Mesothelial cell of epicardium (in vitro differentiated cells): ENCODE measurements around the gene KCNH8. TPM values are rescaled to one million over a fixed set of nuclear protein-coding genes. Genes with fewer than 3 reads are reported as not detected.
"Not testable (repeated sequence)": the region's sequence is repeated elsewhere in the genome, so short reads cannot be mapped to it uniquely, and the experiment has no call there.

Source experiments
- DNase-seq, 2 experiments: peaks; one replicate each; pipeline ENCODE4 v3.0.0; 2021; ENCODE audit warnings: low spot score in 2 of 2; ENCODE audit not compliant: unreplicated experiment in 2 of 2
- H3K27ac Mint-ChIP-seq: 2 replicates; pipeline ENCODE4 v1.8.0; 2021; ENCODE audit warnings: mixed read lengths
- H3K27me3 Mint-ChIP-seq: 2 replicates; pipeline ENCODE4 v1.8.0; 2021; ENCODE audit warnings: low read depth, mixed read lengths
- H3K36me3 Mint-ChIP-seq: 2 replicates; pipeline ENCODE4 v1.8.0; 2021; ENCODE audit warnings: mixed read lengths
- H3K4me1 Mint-ChIP-seq: 2 replicates; pipeline ENCODE4 v1.8.0; 2021; ENCODE audit warnings: mixed read lengths
- H3K4me3 Mint-ChIP-seq: 2 replicates; pipeline ENCODE4 v1.8.0; 2021; ENCODE audit warnings: mild to moderate bottlenecking, moderate library complexity, mixed read lengths
- H3K9me3 Mint-ChIP-seq: 2 replicates; pipeline ENCODE4 v1.8.0; 2021; ENCODE audit warnings: mixed read lengths
- CTCF ChIP-seq: fragments of 200-600 bp; sonication (generic); IDR thresholded peaks from one replicate; pipeline ENCODE4 v1.5.0; 2021; ENCODE audit warnings: antibody characterized with exemption; ENCODE audit not compliant: unreplicated experiment
- total RNA-seq: library from RNA; stranded (reverse); gene quantifications from 3 replicates; pipeline ENCODE4 v1.2.1, GENCODE V29; 2021

KCNH8 gene
- total RNA-seq, 1 donor from 2014 or later: 1.6 TPM

- Mint-ChIP-seq H3K27ac (no peak overlapping the region), H3K27me3 (no peaks in the 10 kb centered on the region), H3K36me3 (no peaks in the 10 kb centered on the region), H3K9me3 (peaks cover 4% of the 10 kb centered on the region), H3K4me1 (peaks cover 20% of the 10 kb centered on the region), H3K4me3 (no peak overlapping the region)
- no peak for DNase-seq
- no peak for TF ChIP-seq CTCF
These were observed 84.3 kb downstream of the KCNH8 start for GRCh38 chr3:19232566-19232965.

- H3K4me1 Mint-ChIP-seq: peaks cover 20% of the 10 kb centered on the region
- not testable (repeated sequence) for H3K27ac Mint-ChIP-seq, H3K27me3 Mint-ChIP-seq, H3K36me3 Mint-ChIP-seq, H3K9me3 Mint-ChIP-seq, DNase-seq, H3K4me3 Mint-ChIP-seq
These were observed 85.8 kb downstream of the KCNH8 start for GRCh38 chr3:19233882-19234784.

GRCh38 chr3:19248143-19248542, 99.8 kb downstream of the KCNH8 start:
- no peaks in the 10 kb centered on the region for H3K27me3 Mint-ChIP-seq
- H3K27ac Mint-ChIP-seq: no peak overlapping the region
- peaks cover 9% of the 10 kb centered on the region for H3K9me3 Mint-ChIP-seq
- DNase-seq: no peak
- TF ChIP-seq CTCF: no peak
- H3K36me3 Mint-ChIP-seq: no peaks in the 10 kb centered on the region
- no peak overlapping the region for H3K4me3 Mint-ChIP-seq
- no peaks in the 10 kb centered on the region for H3K4me1 Mint-ChIP-seq

- no peak overlapping the region for H3K27ac Mint-ChIP-seq
- H3K36me3 Mint-ChIP-seq: no peaks in the 10 kb centered on the region
- no peaks in the 10 kb centered on the region for H3K4me1 Mint-ChIP-seq
- no peak for DNase-seq
- TF ChIP-seq CTCF: no peak
- peaks cover 9% of the 10 kb centered on the region for H3K9me3 Mint-ChIP-seq
- H3K4me3 Mint-ChIP-seq: no peak overlapping the region
- H3K27me3 Mint-ChIP-seq: no peaks in the 10 kb centered on the region
These were observed 100.5 kb downstream of the KCNH8 start for GRCh38 chr3:19248767-19249166.

GRCh38 chr3:19250959-19251610, 102.8 kb downstream of the KCNH8 start:
- TF ChIP-seq CTCF: no peak
- no peak for DNase-seq
- H3K27me3 Mint-ChIP-seq: no peaks in the 10 kb centered on the region
- H3K4me3 Mint-ChIP-seq: no peak overlapping the region
- H3K9me3 Mint-ChIP-seq: no peaks in the 10 kb centered on the region
- no peak overlapping the region for H3K27ac Mint-ChIP-seq
- H3K4me1 Mint-ChIP-seq: no peaks in the 10 kb centered on the region
- H3K36me3 Mint-ChIP-seq: no peaks in the 10 kb centered on the region

GRCh38 chr3:19254189-19254588, 105.9 kb downstream of the KCNH8 start:
- Mint-ChIP-seq H3K4me3 (no peak overlapping the region), H3K9me3 (no peaks in the 10 kb centered on the region), H3K27ac (no peak overlapping the region), H3K27me3 (no peaks in the 10 kb centered on the region), H3K4me1 (no peaks in the 10 kb centered on the region), H3K36me3 (no peaks in the 10 kb centered on the region)
- no peak for DNase-seq
- no peak for TF ChIP-seq CTCF
